ENCODE data around the gene SLCO4A1.

Gene SLCO4A1

DNA sequence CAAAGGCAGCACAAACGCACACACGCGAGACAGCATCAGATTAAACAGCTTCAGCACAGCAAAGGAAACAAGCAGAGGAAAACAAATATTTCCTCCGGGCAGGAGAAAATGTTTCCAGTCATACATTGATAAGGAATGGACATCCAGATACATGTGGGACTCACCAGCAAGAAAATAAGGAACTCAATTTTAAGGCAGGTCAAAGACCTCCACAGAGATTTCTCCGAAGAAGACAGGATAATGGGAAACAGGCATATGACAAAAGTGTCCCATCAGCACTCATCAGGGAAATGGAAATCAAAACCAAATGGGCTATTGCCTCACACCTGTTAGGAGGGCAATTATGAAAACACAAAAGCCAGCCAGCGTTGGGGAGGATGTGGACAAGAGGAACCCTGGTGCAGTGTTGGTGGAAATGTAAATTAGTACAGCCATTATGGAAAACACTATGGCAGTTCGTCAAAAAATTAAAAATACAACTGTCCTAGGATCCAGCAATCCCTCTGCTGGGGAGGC, 9.7 kb upstream of the SLCO4A1 start:
- in situ Hi-C loops (cut with MboI; ENCODE audit: low sequenced_read_pairs, unreplicated experiment), result no loop called here
- no peak for DNase-seq (ENCODE audit: low spot score)
- TF ChIP-seq, protein P1, sequence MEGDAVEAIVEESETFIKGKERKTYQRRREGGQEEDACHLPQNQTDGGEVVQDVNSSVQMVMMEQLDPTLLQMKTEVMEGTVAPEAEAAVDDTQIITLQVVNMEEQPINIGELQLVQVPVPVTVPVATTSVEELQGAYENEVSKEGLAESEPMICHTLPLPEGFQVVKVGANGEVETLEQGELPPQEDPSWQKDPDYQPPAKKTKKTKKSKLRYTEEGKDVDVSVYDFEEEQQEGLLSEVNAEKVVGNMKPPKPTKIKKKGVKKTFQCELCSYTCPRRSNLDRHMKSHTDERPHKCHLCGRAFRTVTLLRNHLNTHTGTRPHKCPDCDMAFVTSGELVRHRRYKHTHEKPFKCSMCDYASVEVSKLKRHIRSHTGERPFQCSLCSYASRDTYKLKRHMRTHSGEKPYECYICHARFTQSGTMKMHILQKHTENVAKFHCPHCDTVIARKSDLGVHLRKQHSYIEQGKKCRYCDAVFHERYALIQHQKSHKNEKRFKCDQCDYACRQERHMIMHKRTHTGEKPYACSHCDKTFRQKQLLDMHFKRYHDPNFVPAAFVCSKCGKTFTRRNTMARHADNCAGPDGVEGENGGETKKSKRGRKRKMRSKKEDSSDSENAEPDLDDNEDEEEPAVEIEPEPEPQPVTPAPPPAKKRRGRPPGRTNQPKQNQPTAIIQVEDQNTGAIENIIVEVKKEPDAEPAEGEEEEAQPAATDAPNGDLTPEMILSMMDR (IDR thresholded peaks at IDR 0.05; ENCODE audit: borderline replicate concordance, control extremely low read depth, extremely low read depth, insufficient read depth, missing control alignments), result no peak

DNA sequence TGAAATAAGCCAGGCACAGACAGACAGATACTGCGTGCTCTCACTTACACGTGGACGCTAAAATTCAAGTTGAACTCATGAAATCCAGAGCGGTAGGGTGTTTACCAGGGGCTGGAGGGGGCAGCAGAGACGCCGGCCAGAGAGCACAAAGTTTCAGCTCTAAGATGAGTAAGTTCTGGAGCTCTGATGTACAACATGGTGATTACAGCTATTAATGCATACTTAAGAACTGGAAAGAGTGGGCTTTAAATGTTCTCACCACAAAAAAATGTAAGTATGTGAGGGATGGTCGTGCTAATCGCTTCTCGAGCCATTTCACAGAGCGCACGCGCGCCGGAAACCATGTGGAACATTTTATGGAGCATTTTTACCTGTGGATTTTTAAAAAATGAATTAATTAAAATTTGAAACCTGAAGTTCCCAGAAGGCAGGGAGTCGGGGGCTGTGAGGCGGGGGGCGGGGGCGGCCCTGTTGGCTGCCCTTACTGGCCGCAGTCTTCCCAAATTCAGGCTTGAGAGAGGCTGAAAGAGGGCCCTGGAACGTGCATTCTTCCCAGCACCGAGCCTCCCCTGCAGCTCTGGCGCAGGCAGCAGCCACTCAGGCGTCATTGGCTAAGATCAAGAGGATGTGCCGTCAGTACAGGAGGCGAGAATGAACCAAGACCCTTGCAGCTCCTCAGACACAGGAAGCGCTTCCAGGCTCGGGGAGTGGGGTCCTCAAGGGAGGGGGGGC, 8.5 kb upstream of the SLCO4A1 start:
- no peak for DNase-seq (ENCODE audit: low spot score)
- in situ Hi-C loops (cut with MboI; ENCODE audit: low sequenced_read_pairs, unreplicated experiment), result no loop called here
- TF ChIP-seq, protein P1 (IDR thresholded peaks at IDR 0.05; ENCODE audit: borderline replicate concordance, control extremely low read depth, extremely low read depth, insufficient read depth, missing control alignments), result no peak

- TF ChIP-seq, protein P1 (IDR thresholded peaks at IDR 0.05; ENCODE audit: borderline replicate concordance, control extremely low read depth, extremely low read depth, insufficient read depth, missing control alignments), result no peak
- in situ Hi-C loops (cut with MboI; ENCODE audit: low sequenced_read_pairs, unreplicated experiment), result no loop called here
- DNase-seq (ENCODE audit: low spot score), result no peak
Measured at GRCh38 chr20:62634330-62634967, 7.9 kb upstream of the SLCO4A1 start.

DNA sequence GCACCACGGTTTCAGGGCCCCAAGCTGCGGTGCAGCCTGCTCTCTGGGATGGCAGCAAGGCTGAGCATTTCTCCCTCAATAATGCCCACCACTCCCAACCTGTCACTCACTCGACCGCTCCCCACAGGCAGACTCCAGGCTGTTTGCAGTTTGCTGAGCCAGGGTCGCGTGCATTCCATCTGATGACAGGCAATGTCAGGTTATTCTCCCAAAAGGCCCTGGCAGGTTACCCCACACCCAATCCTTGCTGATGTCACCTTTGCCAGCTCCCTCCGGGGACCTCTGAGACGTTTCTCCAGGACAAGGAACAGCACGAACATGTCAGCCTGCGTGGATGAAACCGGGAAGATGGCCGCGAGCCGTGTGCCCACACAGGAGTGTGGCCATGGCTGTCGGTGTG, 7.1 kb upstream of the SLCO4A1 start:
- TF ChIP-seq, protein P1 (IDR thresholded peaks at IDR 0.05; ENCODE audit: borderline replicate concordance, control extremely low read depth, extremely low read depth, insufficient read depth, missing control alignments), result no peak
- DNase-seq (ENCODE audit: low spot score), result no peak
- in situ Hi-C loops (cut with MboI; ENCODE audit: low sequenced_read_pairs, unreplicated experiment), result no loop called here

DNA sequence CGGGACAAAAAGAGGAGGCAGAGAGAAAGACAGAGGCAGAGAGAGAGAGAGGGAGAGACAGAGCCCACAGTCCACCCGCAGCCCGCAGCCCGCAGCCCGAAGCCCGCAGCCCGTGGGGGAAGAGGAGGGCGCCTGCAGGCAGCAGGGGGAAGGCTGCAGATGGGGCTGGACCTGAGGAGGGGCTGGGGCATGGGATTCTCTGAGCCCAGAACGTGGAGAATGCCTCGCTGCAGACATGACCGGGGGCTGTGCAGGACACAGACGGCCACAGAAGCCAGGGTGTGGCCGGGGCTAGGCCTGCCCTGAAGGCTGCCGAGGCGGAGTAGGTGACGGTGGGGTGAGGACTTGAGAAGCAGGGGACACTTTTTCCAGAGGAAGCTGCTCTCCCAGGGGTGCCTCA, 6.5 kb upstream of the SLCO4A1 start:
- in situ Hi-C loops (cut with MboI; ENCODE audit: low sequenced_read_pairs, unreplicated experiment), result no loop called here
- no peak for DNase-seq (ENCODE audit: low spot score)
- TF ChIP-seq, protein P1 (IDR thresholded peaks at IDR 0.05; ENCODE audit: borderline replicate concordance, control extremely low read depth, extremely low read depth, insufficient read depth, missing control alignments), result no peak

GRCh38 chr20:62636446-62636845, 5.9 kb upstream of the SLCO4A1 start:
- DNase-seq (ENCODE audit: low spot score), result no peak
- in situ Hi-C loops (cut with MboI; ENCODE audit: low sequenced_read_pairs, unreplicated experiment), result no loop called here
- TF ChIP-seq, protein P1 (IDR thresholded peaks at IDR 0.05; ENCODE audit: borderline replicate concordance, control extremely low read depth, extremely low read depth, insufficient read depth, missing control alignments), result no peak

Data from GM13976 (cell line).